HEK293T (cell line): ENCODE measurements around the gene H3-3A.

Experiments used
- ARNT ChIP-seq: fragments of 450-650 bp; IDR thresholded peaks from 2 replicates; pipeline ENCODE4 v1.6.1; 2017; ENCODE audit warnings: mild to moderate bottlenecking
- CTBP1 ChIP-seq: fragments of 450-650 bp; IDR thresholded peaks from 2 replicates; pipeline ENCODE4 v1.6.1; 2016; ENCODE audit warnings: borderline replicate concordance
- ELF4 ChIP-seq: fragments of 450-650 bp; IDR thresholded peaks from 2 replicates; pipeline ENCODE4 v1.6.1; 2017; ENCODE audit warnings: antibody characterized with exemption
- FOXA1 ChIP-seq: fragments of 450-650 bp; IDR thresholded peaks from 2 replicates; pipeline ENCODE4 v1.6.1; 2016; ENCODE audit warnings: mild to moderate bottlenecking
- FOXK2 ChIP-seq: fragments of 450-650 bp; IDR thresholded peaks from 2 replicates; pipeline ENCODE4 v1.6.1; 2016; ENCODE audit warnings: mild to moderate bottlenecking
- FOXM1 ChIP-seq: fragments of 450-650 bp; IDR thresholded peaks from 2 replicates; pipeline ENCODE4 v1.6.1; 2017; ENCODE audit warnings: mild to moderate bottlenecking, borderline replicate concordance
- HDGF ChIP-seq: fragments of 450-650 bp; IDR thresholded peaks from 2 replicates; pipeline ENCODE4 v1.6.1; 2017; ENCODE audit warnings: antibody characterized with exemption, borderline replicate concordance
- L3MBTL2 ChIP-seq: fragments of 450-650 bp; conservative IDR thresholded peaks from 2 replicates; pipeline ENCODE4 v1.6.1; 2016; ENCODE audit warnings: mild to moderate bottlenecking
- SP1 ChIP-seq: fragments of 450-650 bp; IDR thresholded peaks from 2 replicates; pipeline ENCODE4 v1.6.1; 2017
- SUZ12 ChIP-seq: fragments of 450-650 bp; IDR thresholded peaks from 2 replicates; pipeline ENCODE4 v1.6.1; 2016; ENCODE audit warnings: mild to moderate bottlenecking
- TF ChIP-seq, protein P1 (sequence below): fragments of 450-650 bp; IDR thresholded peaks from 2 replicates; pipeline ENCODE4 v1.6.1; 2016

DNA sequence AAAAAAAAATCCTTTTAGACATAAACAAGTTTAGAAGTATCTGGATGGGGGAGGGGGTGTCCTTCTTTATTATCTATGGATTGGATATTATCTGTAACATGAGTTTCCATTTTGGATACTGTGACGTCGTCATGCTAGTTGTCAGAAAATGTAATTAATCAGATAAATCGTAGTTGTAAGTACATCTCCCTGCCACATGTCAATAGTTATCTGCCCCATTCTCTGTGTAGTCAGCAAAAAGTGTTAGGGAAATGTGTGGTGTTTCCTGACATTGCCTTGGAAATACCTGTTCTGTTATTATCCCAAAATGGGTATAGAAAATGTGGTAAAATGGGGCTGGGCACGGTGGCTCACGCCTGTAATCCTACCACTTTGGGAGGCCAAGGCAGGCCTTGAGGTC is 38.8 kb upstream of the H3-3A start:
- TF ChIP-seq SP1 (no peak), CTBP1 (no peak), FOXM1 (no peak), SUZ12 (no peak), FOXK2 (no peak), L3MBTL2 (no peak), ELF4 (no peak), HDGF (no peak), FOXA1 (no peak), ARNT (no peak)
- TF ChIP-seq, protein P1, sequence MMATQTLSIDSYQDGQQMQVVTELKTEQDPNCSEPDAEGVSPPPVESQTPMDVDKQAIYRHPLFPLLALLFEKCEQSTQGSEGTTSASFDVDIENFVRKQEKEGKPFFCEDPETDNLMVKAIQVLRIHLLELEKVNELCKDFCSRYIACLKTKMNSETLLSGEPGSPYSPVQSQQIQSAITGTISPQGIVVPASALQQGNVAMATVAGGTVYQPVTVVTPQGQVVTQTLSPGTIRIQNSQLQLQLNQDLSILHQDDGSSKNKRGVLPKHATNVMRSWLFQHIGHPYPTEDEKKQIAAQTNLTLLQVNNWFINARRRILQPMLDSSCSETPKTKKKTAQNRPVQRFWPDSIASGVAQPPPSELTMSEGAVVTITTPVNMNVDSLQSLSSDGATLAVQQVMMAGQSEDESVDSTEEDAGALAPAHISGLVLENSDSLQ = peak; percentile 4; the same call in 1 of the 2 replicates
